Activated naive CD4-positive, alpha-beta T cell treated with anti-CD3 and anti-CD28 coated beads, Interleukin-2, amount 50 U/mL, for 16 hours (primary cell): ENCODE measurements around the gene XIRP2.
"Not testable (repeated sequence)": the region's sequence is repeated elsewhere in the genome, so short reads cannot be mapped to it uniquely, and the experiment has no call there.

Experiments used
- DNase-seq: peaks from one replicate; pipeline ENCODE4 v3.0.0-alpha.2; 2020

The XIRP2 gene

DNA sequence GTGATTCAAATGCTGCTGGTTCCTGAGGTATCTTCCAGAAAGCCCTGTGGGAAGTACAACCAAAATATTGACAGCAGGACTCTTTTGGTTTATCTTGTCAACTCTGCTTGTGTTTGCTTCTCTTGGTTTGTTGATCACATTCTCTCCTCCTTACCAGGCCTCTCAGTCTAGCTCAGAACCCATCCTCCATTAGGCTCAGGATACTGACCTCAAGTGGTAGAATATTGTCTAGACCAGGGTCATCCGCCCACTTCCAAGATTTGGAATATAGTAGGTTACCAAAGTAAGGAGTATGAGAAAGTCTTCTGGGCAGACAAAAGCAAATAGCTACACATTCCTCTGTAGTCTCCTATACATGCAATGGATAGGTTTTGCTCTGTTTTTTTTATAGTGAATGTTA is 56.6 kb downstream of the XIRP2 start:
- DNase-seq: no peak

DNA sequence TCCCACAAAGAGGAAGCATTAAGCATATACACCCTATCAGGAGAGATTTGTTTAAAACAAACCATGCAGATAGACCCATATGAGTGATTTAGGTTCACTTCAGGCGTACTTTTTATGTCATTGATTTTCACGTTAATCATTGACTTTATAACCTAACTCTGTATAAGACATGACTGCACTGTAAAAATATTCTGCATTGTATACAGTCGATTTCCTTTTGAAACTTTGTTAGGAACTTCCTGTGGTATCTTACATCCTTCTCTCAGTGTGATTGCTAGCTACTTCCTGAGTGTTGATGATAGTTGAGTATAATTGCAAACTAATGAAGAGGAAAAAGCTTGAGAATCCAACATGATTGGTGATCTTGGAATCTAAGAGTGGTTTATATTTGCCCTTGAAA is 69.4 kb downstream of the XIRP2 start:
- DNase-seq: no peak

DNA sequence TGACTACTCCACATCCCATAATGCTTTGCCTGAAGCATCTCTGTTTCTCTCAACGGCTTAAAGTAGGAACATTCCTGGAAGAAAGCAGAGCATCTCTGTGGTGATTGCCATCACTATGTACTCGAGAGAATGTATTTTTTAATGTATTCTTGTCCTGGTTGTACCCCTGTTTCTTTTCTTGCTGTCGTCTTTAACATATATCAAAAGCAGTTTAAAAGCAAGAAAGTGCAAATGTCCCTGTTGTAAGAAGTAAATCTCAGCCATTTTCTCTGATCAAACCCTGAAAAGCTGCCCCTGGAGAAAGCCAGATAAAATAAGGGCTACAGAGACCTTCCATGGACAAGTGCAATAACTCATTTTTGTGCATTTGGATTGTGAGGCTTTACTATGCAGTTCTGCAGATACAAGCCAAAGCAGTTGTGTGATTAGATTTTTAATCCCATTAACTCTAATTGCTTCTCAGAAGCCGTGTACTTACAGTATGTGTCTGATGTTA is 70.8 kb downstream of the XIRP2 start:
- no peak for DNase-seq

DNA sequence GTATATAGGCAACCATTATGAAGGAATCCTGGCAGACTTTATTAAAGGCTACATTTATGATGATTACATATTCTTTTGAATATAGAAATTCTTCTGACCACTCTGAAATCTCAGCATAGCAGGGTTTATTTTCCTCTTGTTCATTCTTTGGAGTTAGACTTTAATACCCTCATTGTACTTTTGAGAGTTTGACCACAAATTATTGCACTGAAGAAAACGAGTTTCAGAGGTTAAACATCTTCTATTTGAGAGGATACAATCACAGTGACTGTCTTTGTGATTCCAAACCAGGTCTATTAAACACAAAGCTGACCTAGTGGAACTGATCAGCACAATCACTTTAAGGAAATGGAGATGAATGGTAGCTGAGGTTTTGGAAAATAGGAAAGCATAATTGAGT is 71.3 kb downstream of the XIRP2 start:
- DNase-seq: no peak

DNA sequence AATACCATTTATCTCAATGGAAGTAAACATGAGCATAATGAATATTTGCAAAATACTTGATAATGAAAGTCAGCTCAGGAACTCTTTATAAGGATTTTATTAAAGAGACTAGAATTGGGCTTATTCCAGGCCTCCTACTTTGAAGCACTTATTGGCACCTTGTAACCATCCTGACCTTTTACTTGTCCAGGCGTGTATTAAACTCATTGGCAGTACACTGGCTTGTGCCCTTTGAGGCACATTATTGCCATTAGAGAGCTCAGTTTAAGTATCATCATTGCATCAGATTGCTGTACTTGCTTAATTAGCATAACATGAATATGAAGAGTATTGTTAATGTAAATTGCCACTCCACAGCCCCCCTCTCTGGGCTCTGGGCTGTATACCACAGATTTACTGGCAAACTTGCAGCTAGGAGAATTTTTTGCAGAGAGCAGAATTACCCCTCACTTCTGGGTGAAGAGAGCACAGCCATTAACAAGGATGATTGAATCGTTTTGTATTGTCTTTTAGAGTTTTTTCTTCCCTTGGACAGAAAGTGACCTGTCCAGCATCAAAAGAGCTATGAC is 72.5 kb downstream of the XIRP2 start:
- no peak for DNase-seq

DNA sequence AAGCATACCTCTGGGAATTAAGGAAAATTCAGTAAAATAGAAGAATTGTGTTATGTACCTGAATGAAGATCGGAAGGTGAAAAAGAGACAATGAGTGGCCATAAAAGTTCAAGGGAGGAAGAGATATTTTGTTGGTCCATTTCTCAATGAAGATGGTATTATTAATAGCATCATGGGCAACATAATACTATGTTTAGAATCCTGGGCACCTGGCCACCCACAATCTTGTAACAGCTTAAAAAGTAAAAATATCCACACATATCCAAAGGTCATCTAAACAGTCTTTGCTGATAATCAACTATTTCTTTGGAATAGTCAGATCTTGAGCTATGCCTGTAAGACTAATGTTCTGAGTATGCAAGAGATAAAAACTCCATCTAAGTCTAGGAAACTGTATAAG is 73.7 kb downstream of the XIRP2 start:
- DNase-seq: no peak

DNA sequence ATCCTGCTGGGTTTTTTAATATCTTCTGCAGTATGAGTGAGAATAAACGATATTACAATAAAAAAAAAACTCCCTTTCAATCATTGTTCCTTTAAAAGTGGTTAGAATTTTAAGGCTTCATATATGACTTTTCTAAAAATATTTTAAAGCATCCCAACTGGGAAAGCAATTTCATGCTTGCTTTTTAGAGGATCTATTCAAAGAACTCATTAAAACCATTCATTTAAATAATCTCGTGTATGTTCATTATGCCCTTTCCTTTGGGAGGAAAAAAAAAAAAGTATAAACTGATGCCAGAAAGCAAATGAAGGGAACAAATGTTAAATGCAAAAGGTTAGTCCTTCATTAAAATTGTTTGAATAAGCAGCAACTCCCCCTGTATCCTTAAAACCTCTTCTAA is 81.2 kb downstream of the XIRP2 start:
- no peak for DNase-seq

DNA sequence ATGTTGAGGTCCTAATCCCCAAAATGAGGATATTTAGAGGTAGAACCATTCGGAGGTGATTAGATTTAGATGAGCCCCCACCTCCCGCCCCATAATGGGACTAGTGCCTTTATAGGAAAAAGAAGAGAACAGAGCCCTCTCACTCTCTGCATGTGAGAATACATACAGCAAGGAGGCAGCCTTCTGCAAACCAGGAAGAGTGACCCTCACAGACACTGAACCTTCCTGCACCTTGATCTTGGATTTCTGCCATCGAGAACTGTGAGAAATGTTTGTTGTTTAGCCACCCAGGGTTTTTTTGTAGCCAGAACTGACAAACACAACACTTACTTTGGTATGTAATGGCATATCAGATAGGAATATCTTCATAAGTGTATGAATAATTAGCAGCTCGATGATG is 83.7 kb downstream of the XIRP2 start:
- DNase-seq: no peak

DNA sequence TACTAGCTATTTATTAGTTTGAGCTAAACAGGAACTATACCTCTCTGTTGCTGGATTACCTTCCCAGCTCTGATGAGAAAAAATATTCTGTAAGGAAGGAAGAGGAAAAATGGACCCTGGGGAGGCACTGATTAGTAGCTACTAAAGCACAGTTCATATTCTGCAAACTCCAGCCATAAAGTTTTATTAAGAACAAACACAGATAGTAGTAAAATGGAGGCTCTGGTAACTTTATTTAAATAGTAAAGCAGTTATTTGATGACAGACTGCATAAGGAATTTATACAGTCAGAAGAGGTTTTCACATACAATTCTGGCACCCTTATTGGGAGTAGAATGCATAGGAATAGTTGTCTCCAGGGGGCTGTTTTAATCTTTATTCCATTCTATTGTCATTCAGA is 84.1 kb downstream of the XIRP2 start:
- DNase-seq: no peak

DNA sequence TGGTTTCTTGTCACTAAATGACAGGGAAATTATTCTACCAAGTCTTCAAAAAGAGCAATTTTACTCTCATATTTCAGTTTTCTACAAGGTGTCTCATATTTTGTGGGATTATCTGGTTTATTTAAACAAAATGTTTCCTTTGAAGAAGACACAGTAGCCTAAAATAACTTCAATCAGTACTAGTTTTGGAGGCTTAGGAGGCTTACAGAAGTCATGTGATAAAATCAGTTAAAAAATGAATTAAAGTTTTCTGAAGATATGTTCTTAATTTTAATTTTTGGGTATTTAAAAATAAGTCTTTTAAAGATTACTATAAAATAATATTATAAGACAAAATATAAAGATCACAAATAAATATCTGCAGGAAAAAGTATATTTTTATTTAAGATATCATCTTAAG is 95.9 kb downstream of the XIRP2 start:
- DNase-seq: no peak

DNA sequence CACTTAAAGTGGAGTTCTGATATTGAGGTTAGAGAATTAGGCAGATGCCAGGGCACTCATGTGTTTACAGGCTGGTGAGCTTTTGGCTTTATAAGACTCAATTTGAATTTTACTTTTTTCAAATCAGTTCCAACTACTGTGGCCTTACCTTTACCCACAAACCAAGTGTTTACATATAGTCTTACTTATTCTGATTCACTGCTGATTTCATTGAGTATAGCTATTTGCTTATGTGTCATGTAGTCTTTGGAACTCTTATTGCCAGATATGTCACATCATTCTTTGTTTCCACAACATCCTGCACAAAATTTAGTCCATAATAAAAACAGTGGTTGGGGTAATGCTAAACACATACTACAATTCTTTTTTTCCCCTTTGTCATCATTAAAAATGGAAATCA is 96.5 kb downstream of the XIRP2 start:
- DNase-seq: no peak

DNA sequence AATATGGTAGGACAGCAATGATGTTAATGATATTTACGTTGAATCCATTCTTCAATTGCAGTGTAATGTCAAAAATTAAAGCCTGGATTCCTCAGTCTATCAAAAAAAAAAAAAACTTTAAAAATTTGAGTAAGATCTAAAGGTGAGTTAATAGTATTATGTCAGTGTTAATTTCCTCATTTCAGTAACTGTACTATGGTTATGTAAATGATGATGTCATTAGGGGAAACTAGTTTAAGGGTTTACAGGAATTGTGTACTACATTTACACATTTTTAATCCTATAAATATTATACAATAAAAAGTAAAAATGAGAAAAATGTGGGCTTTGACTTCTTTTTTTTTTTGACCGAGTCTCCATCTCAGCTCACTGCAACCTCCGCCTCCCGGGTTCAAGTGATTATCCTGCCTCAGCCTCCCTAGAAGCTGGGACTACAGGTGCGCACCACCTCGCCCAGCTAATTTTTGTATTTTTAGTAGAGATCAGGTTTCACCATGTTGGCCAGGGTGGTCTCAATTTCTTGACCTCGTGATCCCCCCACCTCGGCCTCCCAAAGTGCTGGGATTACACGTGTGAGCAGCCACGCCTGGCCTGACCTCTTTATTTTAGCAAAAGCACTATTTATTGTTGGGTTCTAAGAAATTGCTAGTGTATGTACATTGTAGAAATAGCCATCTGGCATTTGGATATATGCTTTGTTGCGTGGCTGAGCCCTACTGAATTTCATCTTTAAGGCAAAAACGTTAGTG is 106.5 kb downstream of the XIRP2 start:
- no peak for DNase-seq

DNA sequence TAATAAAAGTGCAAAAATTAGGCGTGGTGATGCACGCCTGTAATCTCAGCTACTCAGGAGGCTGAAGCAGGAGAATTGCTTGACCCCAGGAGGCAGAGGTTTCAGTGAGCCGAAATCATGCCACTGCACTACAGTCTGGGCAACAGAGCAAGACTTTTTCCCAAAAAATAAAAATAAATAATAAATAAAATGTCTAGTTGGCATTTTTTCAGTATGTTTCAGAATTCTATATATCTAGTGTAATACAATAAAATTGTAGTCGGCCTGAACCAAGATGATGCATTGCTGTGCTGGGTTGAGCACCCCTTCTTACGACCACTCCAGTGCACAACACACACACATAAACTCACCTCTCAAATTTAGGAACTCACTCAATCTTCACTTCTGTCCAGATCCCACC is 108.2 kb downstream of the XIRP2 start:
- DNase-seq: no peak

DNA sequence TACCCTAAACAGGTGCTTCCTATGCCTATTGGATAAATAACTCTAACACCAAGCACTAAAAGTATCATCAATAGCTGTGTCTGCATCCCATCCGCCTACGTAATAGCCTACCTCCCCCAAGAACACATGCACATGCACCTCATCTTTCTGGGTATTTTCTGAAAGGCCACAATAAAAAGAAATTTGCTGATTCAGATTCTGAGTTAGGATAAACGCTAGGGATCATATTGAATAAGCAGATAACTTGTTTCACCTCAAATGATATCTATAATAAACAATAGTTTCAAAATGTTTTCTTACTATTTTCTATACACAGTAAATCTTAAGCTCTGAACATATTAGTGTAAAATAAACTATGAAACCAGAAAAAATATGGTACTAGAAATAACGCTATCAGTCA is 112.9 kb downstream of the XIRP2 start:
- DNase-seq: no peak

DNA sequence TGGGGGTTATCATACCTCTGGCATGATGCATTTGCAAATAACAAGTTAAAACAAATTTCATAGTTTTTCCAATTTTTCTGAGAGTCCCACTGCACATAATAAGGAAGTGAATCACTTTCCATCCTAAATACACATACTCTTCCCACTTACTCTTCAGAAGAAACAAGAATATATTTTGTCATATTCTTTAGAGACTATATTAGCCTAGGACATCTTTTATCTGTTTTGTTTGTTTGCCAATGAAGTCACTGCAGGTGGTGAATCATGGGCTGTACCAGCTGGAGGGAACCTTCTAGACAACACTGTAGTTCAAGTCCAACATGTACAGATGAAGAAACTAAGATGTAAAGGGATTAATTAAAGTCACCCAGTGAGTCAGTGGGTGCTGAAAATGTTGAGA is 116.8 kb downstream of the XIRP2 start:
- DNase-seq: no peak

DNA sequence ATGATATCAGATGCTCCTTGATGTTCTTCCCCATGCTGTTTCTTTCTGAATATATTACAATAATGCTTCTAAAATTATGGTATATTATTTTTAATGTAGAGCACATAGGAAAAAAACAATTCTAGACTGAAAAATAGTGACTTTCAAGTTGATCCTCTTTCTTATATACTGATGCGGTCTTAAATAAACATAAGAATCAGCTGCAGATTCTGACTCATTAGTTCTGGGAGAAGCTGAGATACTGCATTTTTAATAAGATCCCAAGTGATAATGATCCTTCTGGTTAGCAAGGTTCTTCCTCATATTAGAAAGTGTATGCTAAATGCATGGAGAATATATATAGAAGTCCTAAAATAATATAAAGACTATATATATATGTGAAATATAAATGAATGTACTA is 124.9 kb downstream of the XIRP2 start:
- no peak for DNase-seq

DNA sequence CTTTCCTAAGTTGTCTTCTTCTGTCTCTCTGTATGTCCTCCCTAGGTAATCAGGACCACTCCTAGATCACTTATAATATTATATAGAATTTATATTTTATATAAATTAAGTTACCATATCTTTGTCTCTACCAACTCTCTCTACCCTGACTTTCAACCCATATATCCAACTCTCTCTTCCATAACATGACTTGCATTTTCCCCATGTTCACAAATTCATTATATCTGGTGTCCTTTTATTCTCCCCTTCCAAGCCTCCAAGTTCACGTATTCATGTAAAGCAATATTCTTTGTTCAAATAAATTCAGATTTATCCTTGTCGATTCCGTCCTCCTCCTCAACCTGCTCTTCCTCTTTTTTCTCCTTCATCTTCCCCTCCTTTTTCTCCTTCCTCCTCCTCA is 127.5 kb downstream of the XIRP2 start:
- DNase-seq: no peak

DNA sequence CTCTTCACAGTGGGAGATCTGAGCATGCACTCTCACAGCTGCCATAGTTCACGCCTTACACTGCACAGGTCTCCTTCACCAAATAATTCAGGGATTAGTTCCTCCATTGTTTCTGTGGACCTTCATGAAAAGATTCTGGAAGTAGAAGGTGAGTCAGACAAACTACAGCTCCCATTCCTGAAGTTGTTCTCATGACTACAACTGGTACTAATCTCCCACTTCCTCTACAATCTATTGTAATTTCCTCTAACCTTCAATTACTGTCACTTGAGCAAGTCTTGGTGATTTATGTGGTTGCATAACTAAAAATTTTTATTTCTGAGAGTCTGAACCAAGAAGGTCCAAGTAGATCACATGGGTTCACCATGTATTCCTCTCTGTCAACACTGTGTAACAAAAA is 128.7 kb downstream of the XIRP2 start:
- no peak for DNase-seq

DNA sequence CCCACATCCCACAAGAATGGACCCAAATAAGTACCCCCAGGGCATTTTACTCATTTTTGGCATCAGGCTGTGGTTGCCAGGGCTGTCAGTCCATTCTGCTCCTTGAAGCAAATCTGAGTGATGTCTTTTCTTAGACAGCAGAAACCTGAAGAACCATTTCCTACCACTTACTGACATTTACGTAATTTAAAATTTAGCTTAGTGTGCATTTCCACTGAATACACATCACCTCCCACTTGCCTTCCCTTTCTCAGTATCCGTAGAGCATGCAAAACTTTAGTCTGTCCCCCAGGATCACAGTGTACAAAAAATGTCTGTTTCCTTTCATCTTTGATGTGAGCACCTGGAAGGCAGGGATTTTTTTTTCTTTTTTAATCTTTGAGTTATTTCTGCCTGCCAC is 130.3 kb downstream of the XIRP2 start:
- no peak for DNase-seq

DNA sequence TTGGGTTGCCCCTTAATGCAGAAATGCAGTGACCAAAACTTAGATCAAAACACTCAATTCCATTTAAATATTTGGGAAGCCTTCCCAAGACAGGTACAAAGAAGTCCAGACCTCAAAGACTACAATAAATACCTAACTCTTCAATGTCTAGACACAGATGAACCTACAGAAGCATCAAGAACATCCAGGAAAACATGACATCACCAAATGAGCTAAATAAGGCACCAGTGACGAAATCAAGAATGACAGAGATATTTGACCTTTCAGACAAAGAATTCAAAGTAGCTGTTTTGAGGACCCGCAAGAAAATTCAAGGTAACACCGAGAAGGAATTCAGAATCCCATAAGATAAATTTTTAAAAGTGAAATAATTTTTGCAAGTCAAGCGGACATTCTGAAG is 140.2 kb downstream of the XIRP2 start:
- no peak for DNase-seq

DNA sequence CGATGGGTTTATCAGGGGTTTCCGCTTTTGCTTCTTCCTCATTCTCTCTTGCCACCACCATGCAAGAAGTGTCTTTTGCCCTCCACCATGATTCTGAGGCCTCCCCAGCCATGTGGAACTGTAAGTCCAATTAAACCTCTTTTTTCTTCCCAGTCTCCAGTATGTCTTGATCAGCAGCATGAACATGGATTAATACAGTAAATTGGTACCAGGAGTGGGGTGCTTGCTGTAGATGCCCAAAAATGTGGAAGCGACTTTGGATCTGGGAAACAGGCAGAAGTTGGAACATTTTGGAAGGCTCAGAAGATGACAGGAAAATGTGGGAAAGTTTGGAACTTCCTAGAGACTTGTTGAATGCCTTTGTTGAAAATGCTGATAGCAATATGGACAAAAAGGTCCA is 146.7 kb downstream of the XIRP2 start:
- not testable (repeated sequence) for DNase-seq

DNA sequence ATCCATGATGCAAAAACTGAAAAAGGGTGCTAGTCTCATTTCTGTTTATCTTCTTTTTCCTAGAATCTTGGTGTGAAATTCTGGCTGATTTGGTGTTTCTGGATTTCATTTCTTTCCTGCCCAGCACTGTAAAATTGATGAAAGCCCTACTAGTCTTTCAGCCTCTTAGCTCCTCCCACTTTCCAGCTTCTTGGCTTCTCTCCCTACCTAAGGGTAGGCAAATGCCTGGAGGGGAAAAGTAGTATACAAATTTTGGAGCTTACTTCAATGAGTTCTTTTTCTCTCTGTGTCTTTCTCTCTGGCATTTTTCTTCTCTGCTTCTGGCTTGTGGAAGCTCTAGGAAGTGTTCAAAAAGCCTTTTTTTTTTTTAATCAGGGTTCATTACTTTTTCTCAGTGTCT is 160.5 kb downstream of the XIRP2 start:
- DNase-seq: no peak

DNA sequence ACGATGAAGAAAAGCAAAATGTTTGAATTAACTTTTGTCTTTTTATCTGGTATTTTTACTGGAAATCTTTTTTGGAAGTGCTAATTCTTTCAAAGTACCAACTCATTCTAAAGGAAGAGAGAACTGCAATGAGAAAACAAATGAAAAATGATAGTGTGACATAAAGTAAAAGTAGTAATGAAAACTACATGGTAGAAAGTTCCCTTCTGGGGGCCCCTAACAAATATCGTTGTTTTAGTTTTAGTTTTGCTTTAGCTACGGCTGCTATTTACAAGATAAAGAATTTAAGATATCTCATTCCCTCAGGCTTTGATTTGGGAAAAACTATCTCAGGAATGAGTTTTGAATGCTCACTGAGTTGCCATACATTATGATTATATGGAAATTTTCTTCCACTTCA is 161.4 kb downstream of the XIRP2 start:
- no peak for DNase-seq

DNA sequence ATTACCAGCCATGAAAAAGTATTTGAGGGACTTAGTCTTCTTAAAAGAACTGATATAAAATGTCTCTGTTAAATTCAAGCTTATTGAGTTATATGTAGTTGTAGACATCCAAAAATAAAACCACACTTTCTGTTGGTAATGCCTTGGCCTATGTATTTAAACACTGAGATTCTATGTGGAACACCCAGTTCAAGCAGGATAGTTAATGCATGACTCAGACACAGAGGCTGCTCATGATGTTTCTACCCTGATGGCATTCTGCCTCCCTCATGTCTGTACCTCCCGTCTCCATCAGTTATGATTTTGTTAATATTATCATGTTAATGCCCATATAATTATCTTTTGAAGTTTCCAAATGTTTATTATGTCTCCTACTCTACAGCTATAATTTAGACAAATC is 164.5 kb downstream of the XIRP2 start:
- no peak for DNase-seq

DNA sequence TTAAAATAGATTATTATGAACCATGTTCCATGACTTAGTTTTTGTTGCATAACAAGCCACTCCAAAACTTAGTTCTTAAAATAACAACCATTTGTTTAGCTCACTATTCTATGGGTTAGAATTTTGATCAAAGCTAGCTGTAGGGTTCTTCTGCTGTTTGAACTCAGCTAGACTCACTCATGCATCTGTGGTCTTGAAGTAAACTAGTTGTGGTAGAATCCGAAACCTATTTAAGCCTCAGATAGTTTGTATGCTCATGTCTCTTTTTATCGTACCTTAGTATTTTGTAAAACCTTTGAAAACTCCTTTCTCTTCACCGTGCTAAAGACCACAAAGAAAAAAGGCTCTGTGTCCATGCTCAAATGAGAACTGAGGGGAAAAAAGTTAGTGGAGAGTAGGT is 166.6 kb downstream of the XIRP2 start:
- no peak for DNase-seq
